ENCODE measurements around the gene CYSTM1.

- TF ChIP-seq POLR2A (IDR thresholded peaks at IDR 0.05; ENCODE audit: low read depth, low read length) (no peak), POLR2AphosphoS5 (IDR thresholded peaks at IDR 0.05; ENCODE audit: low read depth, low read length) (no peak), POU2F2 (IDR thresholded peaks at IDR 0.05; ENCODE audit: low read depth, low read length) (no peak), PAX5 (IDR thresholded peaks at IDR 0.05; ENCODE audit: insufficient read depth, low read length, severe bottlenecking) (no peak), TAF1 (IDR thresholded peaks at IDR 0.05; ENCODE audit: low read depth, low read length) (no peak), SPI1 (IDR thresholded peaks at IDR 0.05; ENCODE audit: low read depth, low read length) (no peak)
Observed at GRCh38 chr5:140168371-140168770, 6.6 kb upstream of the CYSTM1 start.
